ENCODE data around the gene RANGRF. TPM values are rescaled to one million over a fixed set of nuclear protein-coding genes. Genes with fewer than 3 reads are reported as not detected.

RANGRF gene
- total RNA-seq, 2 donors from 2014 or later, result 24.1 to 29.9 TPM

DNA sequence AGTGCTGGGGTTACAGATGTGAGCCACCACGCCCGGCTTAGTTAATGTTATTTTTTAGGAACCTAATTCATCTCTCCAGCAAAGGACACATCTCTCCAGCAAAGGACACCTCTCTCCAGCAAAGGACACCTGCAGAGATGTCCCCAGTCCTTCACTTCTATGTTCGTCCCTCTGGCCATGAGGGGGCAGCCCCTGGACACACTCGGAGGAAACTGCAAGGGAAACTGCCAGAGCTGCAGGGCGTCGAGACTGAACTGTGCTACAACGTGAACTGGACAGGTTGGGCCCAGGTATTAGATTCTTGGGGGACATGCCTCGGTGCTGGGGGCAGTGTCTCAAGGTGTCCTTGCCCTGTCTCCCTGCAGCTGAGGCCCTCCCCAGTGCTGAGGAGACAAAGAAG lies 34.7 kb upstream of the RANGRF start:
- TF ChIP-seq, protein P1, sequence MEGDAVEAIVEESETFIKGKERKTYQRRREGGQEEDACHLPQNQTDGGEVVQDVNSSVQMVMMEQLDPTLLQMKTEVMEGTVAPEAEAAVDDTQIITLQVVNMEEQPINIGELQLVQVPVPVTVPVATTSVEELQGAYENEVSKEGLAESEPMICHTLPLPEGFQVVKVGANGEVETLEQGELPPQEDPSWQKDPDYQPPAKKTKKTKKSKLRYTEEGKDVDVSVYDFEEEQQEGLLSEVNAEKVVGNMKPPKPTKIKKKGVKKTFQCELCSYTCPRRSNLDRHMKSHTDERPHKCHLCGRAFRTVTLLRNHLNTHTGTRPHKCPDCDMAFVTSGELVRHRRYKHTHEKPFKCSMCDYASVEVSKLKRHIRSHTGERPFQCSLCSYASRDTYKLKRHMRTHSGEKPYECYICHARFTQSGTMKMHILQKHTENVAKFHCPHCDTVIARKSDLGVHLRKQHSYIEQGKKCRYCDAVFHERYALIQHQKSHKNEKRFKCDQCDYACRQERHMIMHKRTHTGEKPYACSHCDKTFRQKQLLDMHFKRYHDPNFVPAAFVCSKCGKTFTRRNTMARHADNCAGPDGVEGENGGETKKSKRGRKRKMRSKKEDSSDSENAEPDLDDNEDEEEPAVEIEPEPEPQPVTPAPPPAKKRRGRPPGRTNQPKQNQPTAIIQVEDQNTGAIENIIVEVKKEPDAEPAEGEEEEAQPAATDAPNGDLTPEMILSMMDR (IDR thresholded peaks at IDR 0.05), result no peak
- Histone ChIP-seq H3K4me1 (peaks cover 0 to 8% of the 10 kb centered on the region in 2 donors), H3K27ac (no peak overlapping the region), H3K9me3 (no peaks in the 10 kb centered on the region), H3K27me3 (no peaks in the 10 kb centered on the region), H3K36me3 (peaks cover 39% of the 10 kb centered on the region), H3K4me3 (no peak overlapping the region)
- no peak for DNase-seq (ENCODE audit: low spot score)

DNA sequence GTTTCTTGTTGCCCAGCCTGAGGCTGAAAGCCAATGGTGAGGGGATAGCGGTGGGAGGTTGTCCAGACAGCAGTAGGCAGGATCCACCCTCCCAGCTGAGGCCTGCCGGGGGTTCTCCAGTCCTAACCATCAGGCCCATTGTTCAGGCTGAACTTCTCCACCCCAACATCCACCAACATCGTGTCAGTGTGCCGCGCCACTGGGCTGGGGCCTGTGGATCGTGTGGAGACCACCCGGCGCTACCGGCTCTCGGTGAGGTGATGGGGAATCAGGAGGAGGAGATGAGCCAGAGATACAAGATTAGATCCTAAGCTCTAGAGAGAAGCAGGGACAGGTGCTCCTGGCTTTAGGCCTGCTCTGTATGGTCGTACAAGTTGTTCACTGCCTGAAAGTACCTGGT lies 33.6 kb upstream of the RANGRF start:
- TF ChIP-seq, protein P1 (IDR thresholded peaks at IDR 0.05), result no peak
- DNase-seq (ENCODE audit: low spot score), result no peak
- Histone ChIP-seq H3K27ac (no peak overlapping the region), H3K4me1 (peaks cover 0 to 3% of the 10 kb centered on the region in 2 donors), H3K9me3 (no peaks in the 10 kb centered on the region), H3K27me3 (no peaks in the 10 kb centered on the region), H3K36me3 (peaks cover 47% of the 10 kb centered on the region), H3K4me3 (no peak overlapping the region)

DNA sequence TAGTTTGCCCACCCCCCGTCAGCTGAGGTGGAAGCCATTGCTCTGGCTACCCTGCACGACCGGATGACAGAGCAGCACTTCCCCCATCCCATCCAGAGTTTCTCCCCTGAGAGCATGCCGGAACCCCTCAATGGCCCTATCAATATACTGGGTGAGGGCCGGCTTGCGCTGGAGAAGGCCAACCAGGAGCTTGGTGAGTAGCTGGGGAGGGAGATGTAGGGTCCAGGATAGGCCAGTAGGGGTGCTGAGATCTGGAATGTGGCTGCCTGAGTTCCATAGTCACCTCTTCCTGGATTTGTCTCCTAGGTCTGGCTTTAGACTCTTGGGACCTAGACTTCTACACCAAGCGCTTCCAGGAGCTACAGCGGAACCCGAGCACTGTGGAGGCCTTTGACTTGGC lies 33.0 kb upstream of the RANGRF start:
- H3K27ac ChIP-seq, result no peak overlapping the region
- H3K4me1 ChIP-seq, result no peaks in the 10 kb centered on the region
- H3K4me3 ChIP-seq, result no peak overlapping the region
- DNase-seq (ENCODE audit: low spot score), result no peak
- H3K27me3 ChIP-seq, result no peaks in the 10 kb centered on the region
- TF ChIP-seq, protein P1 (IDR thresholded peaks at IDR 0.05), result no peak
- H3K9me3 ChIP-seq, result no peaks in the 10 kb centered on the region
- H3K36me3 ChIP-seq, result peaks cover 48% of the 10 kb centered on the region

DNA sequence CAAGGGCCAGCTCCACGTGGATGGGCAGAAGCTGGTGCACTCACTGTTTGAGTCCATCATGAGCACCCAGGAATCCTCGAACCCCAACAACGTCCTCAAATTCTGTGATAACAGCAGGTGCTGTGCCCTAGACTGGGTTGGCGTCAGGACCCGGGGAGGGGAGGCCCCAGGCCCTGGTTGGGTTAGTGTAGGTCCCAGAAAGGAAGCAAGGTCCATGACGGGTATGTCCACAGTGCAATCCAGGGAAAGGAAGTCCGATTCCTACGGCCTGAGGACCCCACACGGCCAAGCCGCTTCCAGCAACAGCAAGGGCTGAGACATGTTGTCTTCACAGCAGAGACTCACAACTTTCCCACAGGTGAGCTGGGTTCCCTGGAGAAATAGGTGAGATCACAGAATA lies 32.2 kb upstream of the RANGRF start:
- TF ChIP-seq, protein P1 (IDR thresholded peaks at IDR 0.05), result no peak
- H3K9me3 ChIP-seq, result no peaks in the 10 kb centered on the region
- H3K36me3 ChIP-seq, result peaks cover 48% of the 10 kb centered on the region
- H3K27ac ChIP-seq, result no peak overlapping the region
- H3K27me3 ChIP-seq, result no peaks in the 10 kb centered on the region
- no peak for DNase-seq (ENCODE audit: low spot score)
- no peaks in the 10 kb centered on the region for H3K4me1 ChIP-seq
- H3K4me3 ChIP-seq, result no peak overlapping the region

DNA sequence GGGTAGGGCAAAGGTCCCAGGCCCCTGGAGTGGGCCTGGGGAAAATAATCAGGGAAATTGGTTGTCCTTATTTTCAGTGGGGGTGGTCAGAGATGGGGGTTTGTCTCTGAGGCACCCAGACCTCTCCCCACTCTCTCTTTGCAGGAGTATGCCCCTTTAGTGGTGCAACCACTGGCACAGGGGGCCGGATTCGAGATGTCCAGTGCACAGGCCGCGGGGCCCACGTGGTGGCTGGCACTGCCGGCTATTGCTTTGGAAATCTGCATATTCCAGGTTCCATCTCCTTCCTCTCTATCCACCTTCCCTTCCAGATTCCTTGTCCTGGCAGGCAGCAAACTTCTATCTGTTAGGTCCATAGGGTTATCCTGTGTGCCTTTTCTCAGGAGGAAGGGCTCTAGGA lies 31.8 kb upstream of the RANGRF start:
- Histone ChIP-seq H3K36me3 (peaks cover 48% of the 10 kb centered on the region), H3K4me3 (no peak overlapping the region), H3K27ac (no peak overlapping the region), H3K27me3 (no peaks in the 10 kb centered on the region), H3K9me3 (no peaks in the 10 kb centered on the region), H3K4me1 (no peaks in the 10 kb centered on the region)
- DNase-seq (ENCODE audit: low spot score), result no peak
- TF ChIP-seq, protein P1 (IDR thresholded peaks at IDR 0.05), result no peak

DNA sequence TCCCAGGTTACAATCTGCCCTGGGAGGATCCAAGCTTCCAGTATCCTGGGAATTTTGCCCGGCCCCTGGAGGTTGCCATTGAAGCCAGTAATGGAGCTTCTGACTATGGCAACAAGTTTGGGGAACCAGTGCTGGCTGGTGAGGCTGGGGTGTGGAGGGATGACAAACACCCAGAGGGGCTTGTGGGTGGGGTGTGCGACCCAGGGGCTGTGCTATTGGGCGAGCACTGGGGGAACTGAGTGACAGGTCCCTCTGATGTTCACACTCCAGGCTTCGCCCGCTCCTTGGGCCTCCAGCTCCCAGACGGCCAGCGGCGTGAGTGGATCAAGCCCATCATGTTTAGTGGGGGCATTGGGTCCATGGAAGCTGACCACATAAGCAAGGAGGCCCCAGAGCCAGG lies 30.7 kb upstream of the RANGRF start:
- Histone ChIP-seq H3K27me3 (no peaks in the 10 kb centered on the region), H3K4me1 (no peaks in the 10 kb centered on the region), H3K9me3 (no peaks in the 10 kb centered on the region), H3K27ac (no peak overlapping the region), H3K36me3 (peaks cover 49% of the 10 kb centered on the region), H3K4me3 (no peak overlapping the region)
- DNase-seq (ENCODE audit: low spot score), result no peak
- TF ChIP-seq, protein P1 (IDR thresholded peaks at IDR 0.05), result no peak

Measured in right atrium auricular region (tissue), 2 donors.